Thyroid gland (tissue), 4 donors: Measurements from ENCODE around the gene CREB3L2. TPM values are rescaled to one million over a fixed set of nuclear protein-coding genes. Genes with fewer than 3 reads are reported as not detected.

ENCODE experiments used
- DNase-seq, 2 donors: peaks; one replicate each; pipeline ENCODE4 v3.0.0-alpha.2; 2019
- H3K27ac ChIP-seq, 3 donors: fragments of 200-600 bp; sonication (generic); 1 replicate in 2 of 3; 2 replicates in 1 of 3; pipeline ENCODE4 v1.5.1; 2016 to 2019; ENCODE audit warnings: mild to moderate bottlenecking in 1 of 3, moderate library complexity in 1 of 3
- H3K27me3 ChIP-seq: fragments of 200-600 bp; sonication (generic); one replicate; pipeline ENCODE4 v1.5.1; 2019
- H3K36me3 ChIP-seq, 2 donors: fragments of 200-600 bp; sonication (generic); one replicate each; pipeline ENCODE4 v1.5.1; 2016 to 2019
- H3K4me1 ChIP-seq, 2 donors: fragments of 200-600 bp; sonication (generic); one replicate each; pipeline ENCODE4 v1.5.1; 2017 to 2019
- H3K4me3 ChIP-seq, 3 donors: fragments of 200-600 bp; sonication (generic); replicated peaks in 1 of 3; 1 replicate in 2 of 3; 2 replicates in 1 of 3; pipeline ENCODE4 v1.5.1; 2016; ENCODE audit warnings: mild to moderate bottlenecking in 1 of 3
- H3K9me3 ChIP-seq: fragments of 200-600 bp; sonication (generic); one replicate; pipeline ENCODE4 v1.5.1; 2017
- POLR2A ChIP-seq, 2 donors: fragments of 450-650 bp; IDR thresholded peaks; one replicate each; pipeline ENCODE4 v1.6.1; 2017; ENCODE audit warnings: antibody characterized with exemption in 2 of 2, mild to moderate bottlenecking in 2 of 2, moderate library complexity in 1 of 2
- WGBS, 2 donors: methylation state at CpG; one replicate each; pipeline ENCODE4 v1.1.5; 2017; 5-methylcytosine and 5-hydroxymethylcytosine counted together
- intact Hi-C: fragments of 100-400 bp; cut with DNase I; formaldehyde crosslinking; loops from one replicate; pipeline ENCODE4 v1.15.1; 2023
- total RNA-seq, 4 donors: library from RNA; depleted of rRNA; stranded (reverse); fragments of >200 nt; gene quantifications; one replicate each; pipeline ENCODE4 v1.2.3, GENCODE V29; 2016
- TF ChIP-seq, protein P1 (sequence below), 6 experiments: fragments of 200-600 bp in 3 of 6; fragments of 450-650 bp in 3 of 6; sonication (generic) in 3 of 6; IDR thresholded peaks; one replicate each; pipeline ENCODE4 v1.5.1; 2016 to 2019; ENCODE audit warnings: antibody characterized with exemption in 6 of 6, mild to moderate bottlenecking in 2 of 6, inconsistent platforms in 1 of 6, moderate library complexity in 1 of 6

CREB3L2 gene
- total RNA-seq, 4 donors from 2014 or later: 86.1 to 143 (median 103) TPM

DNA sequence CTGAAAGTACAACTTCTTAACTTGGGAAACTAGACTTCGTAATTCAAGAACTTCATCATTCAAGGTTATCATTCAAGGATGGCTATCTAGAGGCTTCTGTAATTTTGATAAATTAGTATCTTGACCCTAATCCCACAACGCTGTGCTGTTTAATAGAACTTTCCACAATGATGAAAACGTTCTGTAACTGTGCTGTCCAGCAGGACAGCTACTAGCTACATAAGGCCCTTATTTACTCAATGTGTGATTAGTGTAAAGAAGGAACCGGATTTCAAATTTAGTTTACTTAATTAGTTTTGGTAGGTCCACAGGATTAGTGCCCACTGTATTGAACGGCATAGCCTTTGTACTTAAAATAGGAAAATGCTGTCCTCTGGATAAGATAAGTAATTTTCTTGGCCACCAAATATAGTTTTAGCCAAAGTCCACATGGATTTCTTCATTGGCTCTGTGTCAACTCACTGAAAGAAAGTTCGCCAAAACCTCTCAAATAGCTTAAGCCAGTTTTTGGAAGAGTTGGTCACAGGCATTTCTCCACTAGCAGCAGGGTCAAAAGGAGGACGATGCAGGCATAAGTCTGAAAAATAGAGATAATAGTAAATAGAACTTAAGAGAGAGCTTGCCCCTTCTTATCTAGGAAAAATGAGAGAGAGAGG, 172.4 kb downstream of the CREB3L2 start:
- H3K27me3 ChIP-seq: no peaks in the 10 kb centered on the region
- peaks cover 0 to 15% of the 10 kb centered on the region in 2 donors for H3K4me1 ChIP-seq
- H3K27ac ChIP-seq: no peak overlapping the region
- TF ChIP-seq POLR2A (IDR thresholded peaks at IDR 0.05): no peak
- TF ChIP-seq, protein P1, sequence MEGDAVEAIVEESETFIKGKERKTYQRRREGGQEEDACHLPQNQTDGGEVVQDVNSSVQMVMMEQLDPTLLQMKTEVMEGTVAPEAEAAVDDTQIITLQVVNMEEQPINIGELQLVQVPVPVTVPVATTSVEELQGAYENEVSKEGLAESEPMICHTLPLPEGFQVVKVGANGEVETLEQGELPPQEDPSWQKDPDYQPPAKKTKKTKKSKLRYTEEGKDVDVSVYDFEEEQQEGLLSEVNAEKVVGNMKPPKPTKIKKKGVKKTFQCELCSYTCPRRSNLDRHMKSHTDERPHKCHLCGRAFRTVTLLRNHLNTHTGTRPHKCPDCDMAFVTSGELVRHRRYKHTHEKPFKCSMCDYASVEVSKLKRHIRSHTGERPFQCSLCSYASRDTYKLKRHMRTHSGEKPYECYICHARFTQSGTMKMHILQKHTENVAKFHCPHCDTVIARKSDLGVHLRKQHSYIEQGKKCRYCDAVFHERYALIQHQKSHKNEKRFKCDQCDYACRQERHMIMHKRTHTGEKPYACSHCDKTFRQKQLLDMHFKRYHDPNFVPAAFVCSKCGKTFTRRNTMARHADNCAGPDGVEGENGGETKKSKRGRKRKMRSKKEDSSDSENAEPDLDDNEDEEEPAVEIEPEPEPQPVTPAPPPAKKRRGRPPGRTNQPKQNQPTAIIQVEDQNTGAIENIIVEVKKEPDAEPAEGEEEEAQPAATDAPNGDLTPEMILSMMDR (IDR thresholded peaks at IDR 0.05): no peak
- H3K4me3 ChIP-seq: no peak overlapping the region
- whole genome bisulfite sequencing, 2 donors: 79 to 87% methylated on average over 7 of the region's 7 CpGs
- intact Hi-C loops: no loop called here
- H3K36me3 ChIP-seq: no peaks in the 10 kb centered on the region
- no peak for DNase-seq
- H3K9me3 ChIP-seq: no peaks in the 10 kb centered on the region

DNA sequence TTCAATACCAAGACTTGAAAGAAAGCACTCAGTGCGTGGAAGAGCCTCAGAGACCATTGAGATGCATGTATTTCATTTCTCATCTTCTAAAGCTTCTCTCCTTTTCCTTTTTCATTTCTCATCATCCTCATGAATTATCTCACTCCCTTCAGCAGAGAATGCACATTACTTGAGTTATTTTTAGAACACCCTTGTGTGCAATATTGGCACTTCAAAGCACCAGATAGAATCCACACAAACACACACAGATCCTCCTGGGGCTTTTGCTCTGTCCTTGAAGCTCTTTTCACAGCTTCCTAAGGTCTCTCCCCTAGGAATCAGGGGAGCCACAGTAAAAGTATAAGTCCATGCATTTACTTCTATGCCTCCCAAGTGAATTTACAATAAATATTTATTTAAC, 173.4 kb downstream of the CREB3L2 start:
- Histone ChIP-seq H3K27me3 (no peaks in the 10 kb centered on the region), H3K4me3 (no peak overlapping the region), H3K36me3 (no peaks in the 10 kb centered on the region), H3K9me3 (no peaks in the 10 kb centered on the region), H3K4me1 (peaks cover 0 to 15% of the 10 kb centered on the region in 2 donors), H3K27ac (no peak overlapping the region)
- WGBS, 2 donors: 91 to 96% methylated on average over 1 of the region's 1 CpG
- DNase-seq: no peak
- no peak for TF ChIP-seq POLR2A (IDR thresholded peaks at IDR 0.05)
- TF ChIP-seq, protein P1 (IDR thresholded peaks at IDR 0.05): no peak
- intact Hi-C loops: no loop called here

GRCh38 chr7:137825489-137825888, 176.4 kb downstream of the CREB3L2 start:
- TF ChIP-seq, protein P1 (IDR thresholded peaks at IDR 0.05): no peak
- TF ChIP-seq POLR2A (IDR thresholded peaks at IDR 0.05): no peak
- Histone ChIP-seq H3K27ac (no peak overlapping the region), H3K4me1 (peaks cover 8 to 28% of the 10 kb centered on the region in 2 donors), H3K36me3 (no peaks in the 10 kb centered on the region), H3K27me3 (no peaks in the 10 kb centered on the region), H3K4me3 (no peak overlapping the region), H3K9me3 (no peaks in the 10 kb centered on the region)
- WGBS, 2 donors: 93 to 97% methylated on average over 3 of the region's 3 CpGs
- intact Hi-C loops: no loop called here
- no peak for DNase-seq

Other genes with a start within 250 kb of the CREB3L2 start
- 10 to 100 TPM; 45.1 to 71.0 (median 48.7) TPM for gene DGKI, start 155.1 kb downstream of the CREB3L2 start, total RNA-seq
- gene AKR1D1, start 74.4 kb upstream of the CREB3L2 start, total RNA-seq: not detected